Small intestine (tissue), 7 donors: Measurements from ENCODE around the gene TNFSF13. TPM values are rescaled to one million over a fixed set of nuclear protein-coding genes. Genes with fewer than 3 reads are reported as not detected.

Experiments used
- DNase-seq, 2 donors: peaks; one replicate each; pipeline versions ENCODE4 v3.0.0 to v3.0.0-alpha.2; 2013
- FAIRE-seq: peaks from 2 replicates; lab custom pipeline; 2012; peaks lifted over from hg19 to GRCh38; lab: Jason Lieb, UNC
- H3K27ac ChIP-seq, 3 donors: one replicate each; pipeline ENCODE4 v1.5.1; 2013; ENCODE audit warnings: low read length in 2 of 3, mild to moderate bottlenecking in 2 of 3, control low read depth in 1 of 3, inconsistent platforms in 1 of 3, low read depth in 1 of 3, moderate library complexity in 1 of 3
- H3K27me3 ChIP-seq, 3 donors: one replicate each; pipeline ENCODE4 v1.6.1; 2013; ENCODE audit warnings: low read length in 3 of 3, inconsistent platforms in 1 of 3; ENCODE audit not compliant: control insufficient read depth in 3 of 3, insufficient read depth in 3 of 3
- H3K36me3 ChIP-seq, 3 donors: one replicate each; pipeline ENCODE4 v1.6.1; 2013; ENCODE audit warnings: low read length in 3 of 3, inconsistent platforms in 1 of 3, low read depth in 1 of 3, mild to moderate bottlenecking in 1 of 3, moderate library complexity in 1 of 3; ENCODE audit not compliant: control insufficient read depth in 3 of 3, insufficient read depth in 2 of 3
- H3K4me1 ChIP-seq, 3 donors: one replicate each; pipeline ENCODE4 v1.6.1; 2013; ENCODE audit warnings: low read length in 2 of 3, inconsistent platforms in 1 of 3, low read depth in 1 of 3, mild to moderate bottlenecking in 1 of 3, moderate library complexity in 1 of 3; ENCODE audit not compliant: control insufficient read depth in 3 of 3, insufficient read depth in 2 of 3
- H3K4me3 ChIP-seq, 3 donors: one replicate each; pipeline ENCODE4 v1.5.1; 2013; ENCODE audit warnings: low read length in 3 of 3, control low read depth in 1 of 3, inconsistent platforms in 1 of 3, low read depth in 1 of 3, mild to moderate bottlenecking in 1 of 3, moderate library complexity in 1 of 3
- H3K9me3 ChIP-seq, 2 donors: one replicate each; pipeline ENCODE4 v1.6.1; 2013; ENCODE audit warnings: low read depth in 1 of 2, low read length in 1 of 2; ENCODE audit not compliant: control insufficient read depth in 2 of 2, insufficient read depth in 1 of 2
- WGBS, 3 donors: extraction: QIAGEN DNeasy Blood & Tissue Kit; methylation state at CpG; one replicate each; pipeline ENCODE4 v1.1.7; 2013; 5-methylcytosine and 5-hydroxymethylcytosine counted together
- polyA plus RNA-seq, 4 donors: library from polyadenylated mRNA; stranded (reverse) in 3 of 4; unstranded in 1 of 4; fragments of 200-250 nt in 3 of 4; fragments of 120-200 nt in 1 of 4; gene quantifications; one replicate each; pipeline versions ENCODE4 v1.2.1 to v1.2.3, GENCODE V29; 2013
- donor health status: healthy with polysubstance abuse.
- donor health status: control.
- donor health status: control.
- donor health status: Bipolar disorder and iron deficiency.
- donor health status: healthy.

The TNFSF13 gene
- polyA plus RNA-seq, 4 donors = 23.0 to 107 (median 28.5) TPM

GRCh38 chr17:7610641-7611040, 52.1 kb downstream of the TNFSF13 start:
- no peaks in the 10 kb centered on the region for H3K27me3 ChIP-seq
- WGBS, 3 donors = 98 to 99% (median 98%) methylated on average over 2 of the region's 2 CpGs
- peaks cover 0 to 26% (median 2%) of the 10 kb centered on the region in 3 donors for H3K36me3 ChIP-seq
- no peak overlapping the region for H3K27ac ChIP-seq
- H3K9me3 ChIP-seq = no peaks in the 10 kb centered on the region
- no peak overlapping the region for H3K4me3 ChIP-seq
- peaks cover 7 to 15% (median 11%) of the 10 kb centered on the region in 3 donors for H3K4me1 ChIP-seq
- no peak for FAIRE-seq
- no peak for DNase-seq

Other genes starting within 250 kb of the TNFSF13 start
- 100 to 1,000 TPM in 2 of 4 donors, 10 to 100 TPM in 2; 48.3 to 152 (median 86.3) TPM for gene GPS2, start 243.4 kb upstream of the TNFSF13 start, polyA plus RNA-seq
- gene NEURL4, start 229.4 kb upstream of the TNFSF13 start, polyA plus RNA-seq = 10 to 100 TPM; 14.3 to 36.9 (median 22.7) TPM
- gene ACAP1, start 222.2 kb upstream of the TNFSF13 start, polyA plus RNA-seq = 10 to 100 TPM in 1 of 4 donors, 1 to 10 TPM in 3; 3.8 to 43.5 (median 8.5) TPM
- 1 to 10 TPM; 6.0 to 8.6 (median 7.9) TPM for gene KCTD11, start 206.6 kb upstream of the TNFSF13 start, polyA plus RNA-seq
- gene TMEM95, start 203.6 kb upstream of the TNFSF13 start, polyA plus RNA-seq = not detected
- gene TNK1, start 177.7 kb upstream of the TNFSF13 start, polyA plus RNA-seq = 10 to 100 TPM in 2 of 4 donors, 1 to 10 TPM in 2; 8.8 to 16.3 (median 10.7) TPM
- 10 to 100 TPM in 3 of 4 donors, 1 to 10 TPM in 1; 6.3 to 18.0 (median 13.6) TPM for gene PLSCR3, start 164.2 kb upstream of the TNFSF13 start, polyA plus RNA-seq
- gene TMEM256, start 154.7 kb upstream of the TNFSF13 start, polyA plus RNA-seq = 100 to 1,000 TPM; 193 to 771 (median 385) TPM
- 1 to 10 TPM in 2 of 4 donors, under 1 TPM in 2; 0.22 to 6.1 (median 2.6) TPM for gene NLGN2, start 150.9 kb upstream of the TNFSF13 start, polyA plus RNA-seq
- not detected for gene SPEM1, start 138.4 kb upstream of the TNFSF13 start, polyA plus RNA-seq
- gene SPEM2, start 133.1 kb upstream of the TNFSF13 start, polyA plus RNA-seq = not detected
- gene SPEM3, start 129.9 kb upstream of the TNFSF13 start, polyA plus RNA-seq = not detected
- gene TMEM102, start 123.3 kb upstream of the TNFSF13 start, polyA plus RNA-seq = 10 to 100 TPM in 2 of 4 donors, 1 to 10 TPM in 2; 9.3 to 14.9 (median 10.2) TPM
- gene FGF11, start 119.2 kb upstream of the TNFSF13 start, polyA plus RNA-seq = under 1 TPM in 2 of 4 donors, not detected in 2; 0.61 to 0.86 TPM
- gene CHRNB1, start 113.7 kb upstream of the TNFSF13 start, polyA plus RNA-seq = 10 to 100 TPM in 3 of 4 donors, 1 to 10 TPM in 1; 8.4 to 11.9 (median 10.4) TPM
- 10 to 100 TPM in 2 of 4 donors, 1 to 10 TPM in 2; 7.6 to 76.4 (median 12.4) TPM for gene ZBTB4, start 79.1 kb upstream of the TNFSF13 start, polyA plus RNA-seq
- gene SLC35G6, start 77.3 kb upstream of the TNFSF13 start, polyA plus RNA-seq = under 1 TPM in 1 of 4 donors, not detected in 3; 0.49 TPM
- 100 to 1,000 TPM in 1 of 4 donors, 10 to 100 TPM in 2, 1 to 10 TPM in 1; 10.0 to 104 (median 20.8) TPM for gene POLR2A, start 74.4 kb upstream of the TNFSF13 start, polyA plus RNA-seq
- gene TNFSF12, start 9.7 kb upstream of the TNFSF13 start, polyA plus RNA-seq = 10 to 100 TPM in 3 of 4 donors, 1 to 10 TPM in 1; 8.1 to 31.1 (median 22.1) TPM
- 10 to 100 TPM; 39.8 to 66.7 (median 53.3) TPM for gene SENP3, start 3.2 kb downstream of the TNFSF13 start, polyA plus RNA-seq
- gene CD68, start 20.9 kb downstream of the TNFSF13 start, polyA plus RNA-seq = 100 to 1,000 TPM in 3 of 4 donors, 10 to 100 TPM in 1; 60.2 to 708 (median 171) TPM
- 100 to 1,000 TPM in 2 of 4 donors, 10 to 100 TPM in 2; 69.7 to 126 (median 96.4) TPM for gene MPDU1, start 25.1 kb downstream of the TNFSF13 start, polyA plus RNA-seq
- 1 to 10 TPM in 2 of 4 donors, not detected in 2; 1.2 to 1.3 TPM for gene SOX15, start 31.3 kb downstream of the TNFSF13 start, polyA plus RNA-seq
- gene FXR2, start 56.1 kb downstream of the TNFSF13 start, polyA plus RNA-seq = 10 to 100 TPM; 25.1 to 41.1 (median 30.9) TPM
- gene SAT2, start 69.1 kb downstream of the TNFSF13 start, polyA plus RNA-seq = 1,000 to 10,000 TPM in 2 of 4 donors, 100 to 1,000 TPM in 2; 204 to 1,210 (median 689) TPM
- gene SHBG, start 71.4 kb downstream of the TNFSF13 start, polyA plus RNA-seq = 10 to 100 TPM in 3 of 4 donors, 1 to 10 TPM in 1; 2.6 to 38.8 (median 20.6) TPM
- 1 to 10 TPM in 2 of 4 donors, not detected in 2; 1.1 to 1.9 TPM for gene ATP1B2, start 92.2 kb downstream of the TNFSF13 start, polyA plus RNA-seq
- gene TP53, start 128.7 kb downstream of the TNFSF13 start, polyA plus RNA-seq = 10 to 100 TPM in 2 of 4 donors, 1 to 10 TPM in 2; 8.7 to 51.8 (median 26.3) TPM
- gene WRAP53, start 129.7 kb downstream of the TNFSF13 start, polyA plus RNA-seq = 10 to 100 TPM in 3 of 4 donors, 1 to 10 TPM in 1; 7.1 to 17.7 (median 11.2) TPM
- 1 to 10 TPM in 2 of 4 donors, not detected in 2; 1.1 to 2.0 TPM for gene EFNB3, start 146.5 kb downstream of the TNFSF13 start, polyA plus RNA-seq
- gene DNAH2, start 159.0 kb downstream of the TNFSF13 start, polyA plus RNA-seq = under 1 TPM in 2 of 4 donors, not detected in 2; 0.04 to 0.09 TPM